ENCODE measurements around the gene ENTPD6. TPM values are rescaled to one million over a fixed set of nuclear protein-coding genes. Genes with fewer than 3 reads are reported as not detected.
A peak's percentile ranks its signal among the peaks of the same experiment; 100 is the strongest.

The ENTPD6 gene
- total RNA-seq: 68.0 TPM
- polyA plus RNA-seq: 10 to 100 TPM; 27.2 to 36.5 (median 30.6) TPM

DNA sequence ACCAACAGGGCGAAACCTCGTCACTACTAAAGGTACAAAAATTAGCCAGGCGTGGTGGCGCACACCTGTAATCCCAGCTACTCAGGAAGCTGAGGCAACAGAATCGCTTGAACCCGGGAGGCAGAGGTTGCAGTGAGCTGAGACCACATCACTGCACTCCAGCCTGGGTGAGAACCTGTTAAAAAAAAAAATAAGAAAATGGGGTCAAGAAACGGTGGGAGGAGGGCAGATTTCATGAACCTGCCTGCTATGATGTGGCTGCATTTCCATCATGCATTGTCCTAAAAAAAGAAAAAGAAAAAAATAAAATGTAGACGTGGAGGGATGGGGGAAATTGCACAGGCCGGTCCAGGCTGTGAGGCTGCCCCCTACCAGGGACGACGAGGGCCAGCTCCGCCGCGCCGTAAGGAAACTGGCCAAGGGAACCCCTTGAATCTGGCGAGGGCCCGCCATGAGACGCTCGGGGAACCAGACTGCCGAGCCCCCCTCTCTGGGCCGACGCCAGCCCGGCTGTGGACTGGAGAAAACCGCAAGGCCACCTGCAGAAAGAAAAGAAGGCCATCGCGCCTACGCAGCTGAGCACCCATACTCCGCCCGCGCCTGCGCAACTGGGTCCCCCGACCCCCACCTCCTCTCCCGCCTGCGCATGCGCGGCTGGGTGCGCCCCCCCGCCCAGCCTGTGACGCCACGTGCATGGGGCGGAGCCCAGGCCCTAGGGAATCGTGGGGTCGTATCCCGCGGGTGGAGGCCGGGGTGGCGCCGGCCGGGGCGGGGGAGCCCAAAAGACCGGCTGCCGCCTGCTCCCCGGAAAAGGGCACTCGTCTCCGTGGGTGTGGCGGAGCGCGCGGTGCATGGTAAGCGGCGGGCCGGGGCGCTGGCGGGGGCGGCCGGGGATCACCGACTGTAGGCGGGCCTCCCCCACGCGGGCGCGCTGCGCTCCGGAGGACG lies at the start of gene ENTPD6:
TSS of gene ENTPD6 (plus strand) at position 699 of the 948 bp plus-strand sequence. CDS start 10,825 bp downstream, outside the sequence.
- Histone ChIP-seq H3K4me1 (ENCODE audit: control insufficient read depth, insufficient read depth, low read length, poor library complexity, severe bottlenecking) (peaks cover 22% of the 10 kb centered on the region), H3K4me3 (ENCODE audit: low read depth, low read length) (peak within 1 kb of the TSS; percentile 72), H3K27me3 (ENCODE audit: control insufficient read depth, insufficient read depth, low read length) (no peaks in the 10 kb centered on the region), H3K27ac (ENCODE audit: insufficient read depth, low read length, poor library complexity, severe bottlenecking) (peak within 1 kb of the TSS; percentile 80), H3K9me3 (ENCODE audit: control insufficient read depth in 2 of 2, low read length in 2 of 2) (no peaks in the 10 kb centered on the region), H3K36me3 (ENCODE audit: control insufficient read depth, insufficient read depth, low read length) (no peaks in the 10 kb centered on the region)
- H3K27ac Mint-ChIP-seq: peak within 1 kb of the TSS; percentile 95 to 96 (median 95)
- H3K27me3 Mint-ChIP-seq: peaks cover 17% of the 10 kb centered on the region
- ATAC-seq (ENCODE audit: low read depth in 2 of 2): peak; percentile 79 to 81
- peak; percentile 89 to 94 (median 92) for DNase-seq
- no peaks in the 10 kb centered on the region for H3K9me3 Mint-ChIP-seq
- peaks cover 0 to 46% (median 35%) of the 10 kb centered on the region in 4 donors for H3K4me1 Mint-ChIP-seq
- H3K4me3 Mint-ChIP-seq: peak within 1 kb of the TSS; percentile 84 to 93 (median 89)
- H3K36me3 Mint-ChIP-seq: no peaks in the 10 kb centered on the region

DNA sequence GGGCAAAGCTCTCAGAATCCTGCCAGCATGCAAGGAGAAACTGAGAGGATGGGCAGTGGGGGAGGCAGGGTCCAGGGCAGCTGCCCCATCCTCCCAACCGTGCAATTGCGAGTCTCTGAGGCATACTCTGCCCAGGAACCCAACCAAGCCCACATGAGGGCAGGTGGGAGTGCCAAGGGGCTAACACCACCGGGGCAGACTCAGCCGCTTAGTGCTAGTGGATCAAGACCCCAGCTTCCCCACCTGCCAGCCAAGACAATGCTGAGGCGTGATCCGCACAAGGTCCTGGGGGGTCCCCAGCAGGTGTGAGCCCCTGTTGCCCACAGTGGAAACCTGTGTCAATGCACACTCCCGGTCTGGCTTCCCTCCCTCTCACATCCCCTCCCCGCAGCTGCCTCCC lies 48.5 kb upstream of the ENTPD6 start:
- H3K4me3 Mint-ChIP-seq: no peak overlapping the region
- no peaks in the 10 kb centered on the region for H3K9me3 Mint-ChIP-seq
- no peaks in the 10 kb centered on the region for H3K36me3 ChIP-seq (ENCODE audit: control insufficient read depth, insufficient read depth, low read length)
- peaks cover 0 to 7% (median 3%) of the 10 kb centered on the region in 4 donors for H3K4me1 Mint-ChIP-seq
- no peaks in the 10 kb centered on the region for H3K9me3 ChIP-seq (ENCODE audit: control insufficient read depth in 2 of 2, low read length in 2 of 2)
- no peak overlapping the region for H3K4me3 ChIP-seq (ENCODE audit: low read depth, low read length)
- peaks cover 16% of the 10 kb centered on the region for H3K27me3 Mint-ChIP-seq
- no peak overlapping the region for H3K27ac ChIP-seq (ENCODE audit: insufficient read depth, low read length, poor library complexity, severe bottlenecking)
- H3K4me1 ChIP-seq (ENCODE audit: control insufficient read depth, insufficient read depth, low read length, poor library complexity, severe bottlenecking): peaks cover 12% of the 10 kb centered on the region
- H3K27ac Mint-ChIP-seq: peak overlapping the region in 1 of 3 donors; percentile 59
- ATAC-seq (ENCODE audit: low read depth in 2 of 2): no peak
- peaks cover 4% of the 10 kb centered on the region for H3K27me3 ChIP-seq (ENCODE audit: control insufficient read depth, insufficient read depth, low read length)
- H3K36me3 Mint-ChIP-seq: no peaks in the 10 kb centered on the region
- no peak for DNase-seq

DNA sequence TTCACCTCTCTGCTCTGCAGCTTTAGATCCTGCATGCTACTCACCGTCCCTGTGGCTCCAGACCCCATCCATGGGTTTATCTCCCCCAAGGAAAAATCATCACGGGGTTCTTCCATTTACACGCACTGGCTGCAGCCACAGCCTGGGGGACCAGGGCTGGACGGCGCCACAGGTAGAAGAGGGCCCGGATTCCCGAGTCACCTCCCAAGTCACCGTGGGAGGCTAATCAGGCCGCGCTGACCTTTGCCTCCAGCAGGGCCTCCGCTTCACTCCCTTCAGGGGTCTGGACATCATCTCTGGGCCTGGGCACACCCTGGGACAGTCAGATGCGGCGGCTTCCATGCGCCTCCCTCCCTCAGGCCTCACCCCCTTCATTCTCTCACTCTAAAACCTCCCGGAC lies 47.8 kb upstream of the ENTPD6 start:
- Histone ChIP-seq H3K4me3 (ENCODE audit: low read depth, low read length) (no peak overlapping the region), H3K27ac (ENCODE audit: insufficient read depth, low read length, poor library complexity, severe bottlenecking) (no peak overlapping the region), H3K9me3 (ENCODE audit: control insufficient read depth in 2 of 2, low read length in 2 of 2) (no peaks in the 10 kb centered on the region), H3K36me3 (ENCODE audit: control insufficient read depth, insufficient read depth, low read length) (no peaks in the 10 kb centered on the region), H3K4me1 (ENCODE audit: control insufficient read depth, insufficient read depth, low read length, poor library complexity, severe bottlenecking) (peaks cover 12% of the 10 kb centered on the region), H3K27me3 (ENCODE audit: control insufficient read depth, insufficient read depth, low read length) (peaks cover 4% of the 10 kb centered on the region)
- H3K27me3 Mint-ChIP-seq: peaks cover 16% of the 10 kb centered on the region
- H3K4me3 Mint-ChIP-seq: peak overlapping the region in 1 of 4 donors; percentile 17
- H3K9me3 Mint-ChIP-seq: no peaks in the 10 kb centered on the region
- H3K4me1 Mint-ChIP-seq: peaks cover 0 to 7% (median 3%) of the 10 kb centered on the region in 4 donors
- DNase-seq (no peak), ATAC-seq (ENCODE audit: low read depth in 2 of 2) (no peak)
- no peaks in the 10 kb centered on the region for H3K36me3 Mint-ChIP-seq
- no peak overlapping the region for H3K27ac Mint-ChIP-seq

DNA sequence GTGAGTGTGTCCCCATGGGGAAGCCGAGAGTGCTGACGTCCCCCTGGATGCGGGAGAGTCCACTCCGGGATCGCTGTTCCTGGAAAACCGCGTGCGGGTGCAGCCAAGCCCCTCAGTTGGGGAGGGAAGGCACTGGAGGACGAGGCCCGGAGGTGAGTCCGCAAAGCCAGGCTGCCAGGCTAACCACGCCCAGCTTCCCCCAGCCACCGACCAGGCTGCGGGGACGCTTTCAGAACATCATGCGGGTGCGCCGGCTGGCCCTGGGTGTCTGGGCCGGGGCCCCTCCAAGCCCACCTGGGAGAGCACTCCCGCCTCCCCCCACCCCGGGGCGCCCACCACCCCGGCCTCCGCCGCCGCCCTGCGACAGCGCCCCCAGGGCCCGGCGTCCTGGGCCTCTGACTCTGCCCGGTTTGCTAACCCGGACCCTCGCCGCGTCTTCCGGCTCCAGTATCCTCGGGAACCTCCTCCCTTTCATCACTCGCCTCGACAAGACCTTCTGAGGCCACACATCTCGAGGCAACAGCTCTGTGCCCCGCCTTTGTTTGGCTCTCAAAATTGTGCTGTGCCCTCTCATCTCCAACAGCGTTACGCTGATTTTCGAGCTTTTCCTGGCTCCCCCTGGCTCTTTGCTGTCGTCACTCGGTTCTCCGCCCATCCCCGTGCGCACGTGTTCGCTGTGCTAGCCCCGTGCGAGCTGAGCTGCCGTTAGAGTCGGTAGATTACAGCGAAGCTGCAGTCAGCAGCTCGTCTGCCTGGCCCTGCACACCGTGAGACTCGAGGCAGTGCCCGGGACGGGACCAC lies 47.1 kb upstream of the ENTPD6 start:
- ATAC-seq (ENCODE audit: low read depth in 2 of 2) (peak; percentile 68 to 81), DNase-seq (peak; percentile 41 to 70 (median 62))
- Mint-ChIP-seq H3K36me3 (no peaks in the 10 kb centered on the region), H3K4me1 (peaks cover 0 to 7% (median 3%) of the 10 kb centered on the region in 4 donors), H3K27me3 (peaks cover 20% of the 10 kb centered on the region), H3K4me3 (peak overlapping the region in 3 of 4 donors; percentile 89 to 94 (median 92)), H3K9me3 (no peaks in the 10 kb centered on the region), H3K27ac (peak overlapping the region; percentile 86 to 94 (median 88))
- Histone ChIP-seq H3K4me3 (ENCODE audit: low read depth, low read length) (peak overlapping the region; percentile 62), H3K36me3 (ENCODE audit: control insufficient read depth, insufficient read depth, low read length) (no peaks in the 10 kb centered on the region), H3K27ac (ENCODE audit: insufficient read depth, low read length, poor library complexity, severe bottlenecking) (no peak overlapping the region), H3K9me3 (ENCODE audit: control insufficient read depth in 2 of 2, low read length in 2 of 2) (no peaks in the 10 kb centered on the region), H3K4me1 (ENCODE audit: control insufficient read depth, insufficient read depth, low read length, poor library complexity, severe bottlenecking) (peaks cover 12% of the 10 kb centered on the region), H3K27me3 (ENCODE audit: control insufficient read depth, insufficient read depth, low read length) (peaks cover 4% of the 10 kb centered on the region)

DNA sequence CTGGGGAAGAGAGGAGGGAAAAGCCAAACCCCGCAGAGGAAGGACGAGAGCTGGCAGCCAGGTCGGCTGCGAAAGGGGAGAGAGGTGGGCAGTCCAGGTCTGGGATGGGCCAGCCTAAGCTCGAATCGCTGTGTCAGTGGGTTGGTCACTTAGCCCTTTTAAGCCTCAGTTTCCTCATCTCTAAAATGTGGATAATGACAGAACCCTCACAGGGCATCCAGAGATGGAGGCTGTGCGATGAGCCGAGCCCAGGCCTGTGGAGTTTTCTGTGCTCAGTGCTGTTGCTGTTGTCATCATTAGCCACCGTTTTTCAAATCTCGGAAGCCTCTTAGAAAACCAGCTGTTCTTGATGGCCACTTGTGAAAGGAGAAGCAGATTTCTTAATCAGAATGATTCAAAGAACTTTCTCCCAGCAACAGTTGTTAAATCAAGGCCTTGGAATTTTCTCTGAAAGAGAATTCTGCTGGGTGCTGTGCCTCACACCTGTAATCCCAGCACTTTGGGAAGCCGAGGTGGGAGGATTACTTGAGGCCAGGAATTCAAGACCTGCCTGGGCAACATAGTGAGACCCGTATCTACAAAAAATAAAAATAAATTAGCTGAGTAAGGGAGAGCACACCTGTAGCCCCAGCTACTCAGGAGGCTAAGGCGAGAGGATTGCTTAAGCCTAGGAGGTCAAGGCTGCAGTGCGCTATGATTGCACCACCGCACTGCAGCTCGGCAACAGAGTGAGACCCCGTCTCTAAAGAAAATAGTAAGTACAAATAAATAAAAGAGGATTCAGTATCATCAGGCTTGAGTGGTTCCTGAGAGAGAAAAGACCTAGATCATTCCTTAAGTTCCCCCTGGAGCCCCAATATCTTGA lies 46.3 kb upstream of the ENTPD6 start:
- Mint-ChIP-seq H3K27me3 (peaks cover 22% of the 10 kb centered on the region), H3K9me3 (no peaks in the 10 kb centered on the region), H3K4me3 (peak overlapping the region in 2 of 4 donors; percentile 89 to 92), H3K36me3 (no peaks in the 10 kb centered on the region), H3K4me1 (peaks cover 0 to 7% (median 3%) of the 10 kb centered on the region in 4 donors), H3K27ac (peak overlapping the region in 2 of 3 donors; percentile 88 to 94)
- DNase-seq: no peak
- Histone ChIP-seq H3K4me3 (ENCODE audit: low read depth, low read length) (no peak overlapping the region), H3K27ac (ENCODE audit: insufficient read depth, low read length, poor library complexity, severe bottlenecking) (no peak overlapping the region), H3K9me3 (ENCODE audit: control insufficient read depth in 2 of 2, low read length in 2 of 2) (no peaks in the 10 kb centered on the region), H3K27me3 (ENCODE audit: control insufficient read depth, insufficient read depth, low read length) (peaks cover 4% of the 10 kb centered on the region), H3K4me1 (ENCODE audit: control insufficient read depth, insufficient read depth, low read length, poor library complexity, severe bottlenecking) (peaks cover 12% of the 10 kb centered on the region), H3K36me3 (ENCODE audit: control insufficient read depth, insufficient read depth, low read length) (no peaks in the 10 kb centered on the region)
- no peak for ATAC-seq (ENCODE audit: low read depth in 2 of 2)

DNA sequence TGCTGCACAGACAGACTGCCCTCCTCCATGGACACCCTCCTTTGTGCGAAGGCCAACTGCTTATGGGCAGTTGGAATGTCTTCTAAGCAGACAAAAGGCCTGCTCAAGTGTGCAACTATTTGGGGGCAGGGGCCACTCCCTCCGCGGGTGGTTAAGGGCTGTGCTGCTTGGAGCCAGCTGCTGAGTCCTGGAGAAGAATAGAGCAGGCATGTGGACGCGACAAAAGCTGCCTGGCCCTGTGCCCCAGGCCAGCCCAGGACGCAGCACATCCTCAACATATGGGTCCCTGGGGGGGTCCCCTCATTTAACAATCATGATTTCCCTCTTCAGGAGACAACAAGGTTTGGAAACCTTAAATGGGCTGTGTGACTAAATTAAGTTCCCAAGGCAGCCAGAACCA lies 45.5 kb upstream of the ENTPD6 start:
- Mint-ChIP-seq H3K36me3 (no peaks in the 10 kb centered on the region), H3K27me3 (peaks cover 19% of the 10 kb centered on the region), H3K4me1 (peaks cover 0 to 7% (median 3%) of the 10 kb centered on the region in 4 donors), H3K27ac (peak overlapping the region in 2 of 3 donors; percentile 8 to 53), H3K4me3 (peak overlapping the region in 2 of 4 donors; percentile 8 to 59), H3K9me3 (no peaks in the 10 kb centered on the region)
- DNase-seq (no peak), ATAC-seq (ENCODE audit: low read depth in 2 of 2) (no peak)
- Histone ChIP-seq H3K27ac (ENCODE audit: insufficient read depth, low read length, poor library complexity, severe bottlenecking) (no peak overlapping the region), H3K9me3 (ENCODE audit: control insufficient read depth in 2 of 2, low read length in 2 of 2) (no peaks in the 10 kb centered on the region), H3K27me3 (ENCODE audit: control insufficient read depth, insufficient read depth, low read length) (peaks cover 4% of the 10 kb centered on the region), H3K4me1 (ENCODE audit: control insufficient read depth, insufficient read depth, low read length, poor library complexity, severe bottlenecking) (peaks cover 12% of the 10 kb centered on the region), H3K4me3 (ENCODE audit: low read depth, low read length) (no peak overlapping the region), H3K36me3 (ENCODE audit: control insufficient read depth, insufficient read depth, low read length) (no peaks in the 10 kb centered on the region)

DNA sequence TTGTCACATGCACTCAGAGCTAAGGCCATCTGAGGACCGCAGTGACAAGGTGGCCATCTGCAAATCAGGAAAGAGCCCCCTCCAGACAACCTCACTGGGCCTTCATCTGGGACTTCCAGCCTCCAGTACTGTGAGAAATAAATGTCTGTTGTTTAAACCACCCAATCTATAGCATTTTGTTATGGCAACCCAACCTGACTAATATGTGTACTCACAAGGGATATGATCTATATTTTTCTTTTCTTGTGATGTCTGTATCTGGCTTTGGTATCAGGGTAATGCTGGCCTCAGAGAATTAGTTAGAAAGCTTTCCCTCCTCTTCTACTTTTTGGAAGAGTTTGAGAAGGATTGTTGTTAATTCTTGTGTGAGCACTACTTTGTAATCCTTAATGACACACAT lies 37.5 kb upstream of the ENTPD6 start:
- ATAC-seq (ENCODE audit: low read depth in 2 of 2) (no peak), DNase-seq (no peak)
- H3K27ac ChIP-seq (ENCODE audit: insufficient read depth, low read length, poor library complexity, severe bottlenecking): no peak overlapping the region
- Mint-ChIP-seq H3K27me3 (peaks cover 6% of the 10 kb centered on the region), H3K9me3 (no peaks in the 10 kb centered on the region), H3K36me3 (no peaks in the 10 kb centered on the region), H3K27ac (no peak overlapping the region), H3K4me1 (peaks cover 4 to 15% (median 5%) of the 10 kb centered on the region in 4 donors), H3K4me3 (no peak overlapping the region)
- no peak overlapping the region for H3K4me3 ChIP-seq (ENCODE audit: low read depth, low read length)
- H3K4me1 ChIP-seq (ENCODE audit: control insufficient read depth, insufficient read depth, low read length, poor library complexity, severe bottlenecking): no peaks in the 10 kb centered on the region
- no peaks in the 10 kb centered on the region for H3K27me3 ChIP-seq (ENCODE audit: control insufficient read depth, insufficient read depth, low read length)
- no peaks in the 10 kb centered on the region for H3K36me3 ChIP-seq (ENCODE audit: control insufficient read depth, insufficient read depth, low read length)
- peaks cover 0 to under 1% of the 10 kb centered on the region in 2 experiments for H3K9me3 ChIP-seq (ENCODE audit: control insufficient read depth in 2 of 2, low read length in 2 of 2)

Measured in CD4-positive, CD25-positive, alpha-beta regulatory T cell (primary cell).